Activated CD4-positive, alpha-beta T cell treated with anti-CD3 and anti-CD28 coated beads, Interleukin-2, Interleukin-6, amounts not matched to agents 100 ng/mL and 50 ng/mL, durations not matched to agents 16 hours and 8 hours (primary cell): ENCODE data around the gene USP50.
"Not testable (repeated sequence)": the region's sequence is repeated elsewhere in the genome, so short reads cannot be mapped to it uniquely, and the experiment has no call there.

Source experiments
- DNase-seq: peaks from one replicate; pipeline ENCODE4 v3.0.0-alpha.2; 2020

The USP50 gene

GRCh38 chr15:50501815-50502214 lies 44.7 kb downstream of the USP50 start:
- DNase-seq: no peak

DNA sequence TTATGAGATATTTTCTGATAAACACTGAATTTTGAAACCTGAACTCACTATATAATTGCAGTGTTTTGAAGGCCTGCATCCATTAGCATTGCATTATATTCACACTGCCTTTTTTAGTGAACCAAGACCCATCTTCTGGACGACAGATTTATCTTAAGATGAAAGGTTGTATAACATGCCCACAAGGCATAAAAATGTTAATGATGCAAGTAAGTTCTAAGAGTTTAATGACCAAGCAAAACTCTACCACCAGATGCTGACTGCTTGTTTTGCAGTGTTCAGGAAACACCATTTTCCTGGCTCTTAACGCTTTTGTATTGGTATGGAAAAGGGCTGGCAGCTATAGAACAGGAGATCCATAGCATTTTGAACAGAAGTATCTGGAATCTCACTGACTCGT lies 46.1 kb downstream of the USP50 start:
- no peak for DNase-seq

DNA sequence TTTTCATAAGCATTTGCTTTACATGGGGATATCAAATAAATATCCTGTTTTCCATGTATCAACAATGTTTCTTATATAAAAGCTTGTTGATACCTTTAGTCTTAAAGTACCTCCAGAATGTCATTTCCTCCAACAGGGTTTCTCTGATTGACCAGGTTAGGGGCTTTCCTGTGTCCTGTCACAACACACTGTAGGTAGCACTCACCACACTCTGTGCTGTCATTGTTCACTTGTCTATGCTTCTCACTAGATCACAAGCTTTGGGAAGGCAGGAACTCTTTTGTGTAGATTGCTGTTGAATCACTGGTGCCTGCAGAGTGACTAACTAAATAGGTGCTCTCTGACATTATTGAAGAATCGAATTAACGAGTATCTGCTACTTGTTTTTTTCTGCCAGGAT lies 49.8 kb downstream of the USP50 start:
- DNase-seq: peak; percentile 2

DNA sequence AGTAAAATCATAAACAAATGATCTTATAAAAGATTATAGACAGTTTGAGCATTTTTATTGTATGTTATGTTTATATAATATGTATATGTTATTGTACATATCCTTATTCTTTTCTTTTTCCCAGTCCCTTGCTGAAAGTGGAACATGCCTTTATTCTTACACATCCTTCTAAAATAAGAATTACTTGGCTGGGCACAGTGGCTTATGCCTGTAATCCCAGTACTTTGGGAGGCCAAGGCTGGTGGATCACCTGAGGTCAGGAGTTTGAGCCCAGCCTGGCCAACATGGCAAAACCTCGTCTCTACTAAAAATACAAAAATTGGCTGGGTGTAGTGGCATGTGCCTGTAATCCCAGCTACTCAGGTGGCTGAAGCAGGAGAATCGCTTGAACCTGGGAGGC lies 51.9 kb downstream of the USP50 start:
- not testable (repeated sequence) for DNase-seq

DNA sequence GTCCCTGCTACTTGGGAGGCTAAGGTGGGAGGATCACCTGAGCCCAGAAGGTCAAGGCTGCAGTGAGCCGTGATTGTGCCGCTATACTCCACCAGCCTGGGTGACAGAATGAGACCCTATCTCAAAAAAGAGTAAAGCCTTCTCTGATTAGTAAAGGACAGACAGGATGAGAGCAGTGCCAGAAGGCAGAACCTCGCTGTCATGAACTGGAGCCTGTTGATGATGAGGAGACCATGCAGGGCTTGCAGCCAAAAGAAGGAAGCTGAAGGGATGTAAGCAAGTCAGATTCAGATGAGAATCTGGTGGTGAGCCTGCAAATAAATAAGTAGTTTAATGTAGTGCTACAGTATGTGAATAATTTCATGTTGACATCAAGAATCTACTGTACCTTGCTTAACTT lies 52.8 kb downstream of the USP50 start:
- DNase-seq: no peak

DNA sequence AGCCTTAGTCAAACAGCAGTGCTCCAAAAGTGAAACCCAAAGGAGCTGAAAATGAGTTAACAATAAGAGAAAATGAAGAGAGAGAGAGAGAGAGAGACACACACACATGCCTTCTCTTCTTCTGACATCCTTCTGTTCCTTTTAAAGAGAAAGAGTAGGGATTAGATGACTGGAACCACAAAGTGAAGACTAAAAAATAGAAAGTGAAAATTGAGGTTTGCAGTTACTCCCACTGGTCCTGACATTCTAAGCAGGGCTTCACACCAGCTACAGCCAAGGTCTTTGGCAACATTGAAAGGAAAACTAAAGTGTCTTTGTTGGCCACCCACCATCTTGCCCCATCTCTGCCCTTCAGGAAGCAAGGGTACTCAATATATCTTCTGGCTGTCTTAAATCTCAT lies 59.2 kb downstream of the USP50 start:
- peak; percentile 32 for DNase-seq

- no peak for DNase-seq
These were observed 61.1 kb downstream of the USP50 start for GRCh38 chr15:50485389-50485788.

- no peak for DNase-seq
These were observed 61.7 kb downstream of the USP50 start for GRCh38 chr15:50484781-50485180.

GRCh38 chr15:50476143-50476542 lies 70.3 kb downstream of the USP50 start:
- no peak for DNase-seq

- DNase-seq: no peak
These were observed 75.4 kb downstream of the USP50 start for GRCh38 chr15:50471072-50471471.

DNA sequence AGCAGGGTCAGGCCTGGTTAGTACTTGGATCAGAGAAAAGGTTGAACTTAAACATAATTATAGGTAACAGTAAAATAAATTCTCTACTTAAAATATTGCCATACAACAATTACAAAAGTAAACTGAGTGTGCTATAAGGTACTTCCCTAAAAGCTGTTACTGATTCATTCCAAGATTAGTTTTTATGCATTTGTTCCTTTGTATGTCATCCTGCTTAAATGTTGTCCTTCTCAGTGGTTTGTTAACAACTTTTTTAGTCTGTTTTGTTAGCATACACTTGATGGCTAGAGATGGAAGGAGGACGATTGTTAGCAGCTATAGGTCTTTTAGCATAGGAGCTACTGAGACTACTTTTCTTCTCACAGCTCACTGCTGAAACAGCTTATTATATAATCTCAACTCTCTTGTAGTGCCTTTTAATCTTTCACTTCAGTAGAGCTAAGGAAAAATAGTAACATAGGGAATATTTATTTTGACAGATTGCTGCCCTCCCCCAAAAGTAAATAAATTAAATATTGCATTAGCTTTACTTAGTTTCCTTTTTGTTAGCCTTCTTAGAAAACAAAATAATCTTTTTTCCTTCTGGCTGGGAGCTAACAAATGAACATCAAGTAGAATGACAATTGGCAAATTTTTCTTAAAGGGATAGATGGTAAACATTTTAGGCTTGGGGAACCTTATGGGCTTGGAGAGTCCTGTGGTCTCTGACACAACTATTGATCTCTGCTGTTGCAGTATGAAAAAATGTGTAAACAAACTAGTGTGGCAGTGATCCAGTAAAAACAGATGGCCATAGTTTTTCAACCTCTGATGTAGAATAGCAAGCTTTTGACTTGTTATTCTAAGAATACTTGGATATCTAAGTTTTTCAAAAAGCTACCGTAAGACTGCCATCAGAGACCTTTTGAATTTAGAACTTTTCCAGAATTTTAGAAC lies 82.8 kb downstream of the USP50 start:
- DNase-seq: peak; percentile 33

DNA sequence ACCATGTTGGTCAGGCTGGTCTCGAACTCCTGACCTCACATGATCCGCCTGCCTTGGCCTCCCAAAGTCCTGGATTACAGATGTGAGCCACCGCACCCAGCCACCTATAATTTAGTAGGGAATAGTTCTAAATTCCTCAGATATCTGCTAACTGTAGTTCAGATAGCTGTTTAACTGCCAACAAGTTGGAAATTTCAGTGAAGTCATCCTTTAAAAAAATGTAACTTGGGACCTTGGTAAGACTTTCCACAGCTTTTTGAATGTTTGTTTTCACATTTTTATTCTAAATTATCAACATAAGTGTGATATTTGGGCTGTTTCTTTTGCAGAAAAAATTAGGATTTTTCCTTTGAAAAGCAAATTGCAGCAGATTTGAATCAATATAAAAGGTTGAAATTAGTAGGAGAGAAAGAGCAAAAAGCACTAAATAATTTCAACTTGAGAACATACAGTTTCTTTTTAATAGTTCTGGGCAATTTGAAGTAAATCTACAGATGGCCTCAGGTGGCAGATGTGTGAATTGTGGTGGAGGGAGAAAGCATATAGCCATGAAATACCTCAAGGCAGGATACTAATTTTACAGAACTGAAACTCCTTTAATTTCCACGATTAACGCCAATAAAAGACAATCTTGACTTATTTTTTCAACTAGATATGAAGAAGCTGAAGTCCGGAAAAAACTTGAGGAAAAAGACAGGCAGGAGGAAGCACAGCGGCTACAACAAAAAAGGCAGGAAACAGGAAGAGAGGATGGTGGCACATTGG lies 87.9 kb downstream of the USP50 start:
- no peak for DNase-seq

DNA sequence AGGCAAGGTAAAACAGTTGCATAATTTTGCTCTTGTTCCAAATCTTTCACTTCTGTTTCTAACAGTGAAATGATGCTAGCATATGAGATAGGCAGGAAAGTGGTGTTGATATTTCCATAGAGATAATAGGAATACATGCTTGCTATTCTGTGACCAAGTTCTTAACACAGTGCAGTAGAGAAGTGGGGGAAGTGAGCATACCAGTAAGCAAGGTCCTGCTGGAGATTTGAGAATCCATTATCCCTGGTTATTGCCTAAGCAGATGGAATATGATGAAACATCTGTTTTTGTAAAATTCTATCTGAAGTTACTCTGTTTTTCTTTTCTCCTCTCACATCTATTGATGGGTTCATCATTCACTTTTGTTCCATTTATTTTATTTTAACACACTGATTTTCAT lies 93.5 kb downstream of the USP50 start:
- no peak for DNase-seq
